ENCODE data around the gene HEMGN.
"Not testable (repeated sequence)": the region's sequence is repeated elsewhere in the genome, so short reads cannot be mapped to it uniquely, and the experiment has no call there.

The HEMGN gene

GRCh38 chr9:97963232-97963631, 25.3 kb upstream of the HEMGN start:
- no peak for DNase-seq

DNA sequence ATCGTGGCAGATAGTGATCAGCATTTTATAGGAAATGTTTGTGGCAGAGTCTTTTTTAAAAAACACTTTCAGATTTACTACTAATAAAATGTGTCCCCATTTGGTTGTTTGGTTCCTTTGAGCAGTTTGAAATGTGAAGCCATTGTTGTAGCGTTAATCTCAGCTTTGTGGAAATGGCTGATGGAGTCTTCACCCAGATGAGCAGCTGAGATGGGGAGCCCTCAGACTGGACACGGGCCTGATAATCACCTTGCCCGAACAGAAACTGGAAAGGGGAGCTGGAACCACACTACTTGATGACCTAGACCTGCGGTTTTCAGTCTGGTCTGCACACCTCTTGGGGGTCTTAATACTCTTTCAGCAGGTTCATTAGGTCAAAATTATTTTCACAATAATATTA, 24.6 kb upstream of the HEMGN start:
- no peak for DNase-seq

DNA sequence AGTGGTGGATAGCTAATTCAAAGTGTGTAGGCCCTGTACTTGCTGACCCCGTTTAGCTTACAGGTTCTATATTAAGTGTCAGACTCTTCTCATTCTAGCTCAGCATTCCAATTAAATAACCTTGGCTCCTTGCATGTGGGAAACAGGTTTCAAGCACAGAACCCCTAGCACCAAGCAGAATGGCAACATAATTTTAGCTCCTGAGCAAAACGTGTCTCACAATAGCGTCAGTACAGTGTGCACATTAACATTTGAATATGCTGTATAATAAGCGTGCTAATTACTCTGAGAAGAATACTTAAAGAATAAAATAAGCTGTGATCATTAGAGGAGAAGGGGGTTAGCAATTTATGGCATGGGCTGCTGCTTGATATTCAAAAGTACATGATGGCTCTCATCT, 24.2 kb upstream of the HEMGN start:
- no peak for DNase-seq

- no peak for DNase-seq
Observed at GRCh38 chr9:97961361-97961760, 23.4 kb upstream of the HEMGN start.

GRCh38 chr9:97960678-97961328, 22.8 kb upstream of the HEMGN start:
- DNase-seq, result not testable (repeated sequence)

- no peak for DNase-seq
Observed at GRCh38 chr9:97959585-97959984, 21.6 kb upstream of the HEMGN start.

DNA sequence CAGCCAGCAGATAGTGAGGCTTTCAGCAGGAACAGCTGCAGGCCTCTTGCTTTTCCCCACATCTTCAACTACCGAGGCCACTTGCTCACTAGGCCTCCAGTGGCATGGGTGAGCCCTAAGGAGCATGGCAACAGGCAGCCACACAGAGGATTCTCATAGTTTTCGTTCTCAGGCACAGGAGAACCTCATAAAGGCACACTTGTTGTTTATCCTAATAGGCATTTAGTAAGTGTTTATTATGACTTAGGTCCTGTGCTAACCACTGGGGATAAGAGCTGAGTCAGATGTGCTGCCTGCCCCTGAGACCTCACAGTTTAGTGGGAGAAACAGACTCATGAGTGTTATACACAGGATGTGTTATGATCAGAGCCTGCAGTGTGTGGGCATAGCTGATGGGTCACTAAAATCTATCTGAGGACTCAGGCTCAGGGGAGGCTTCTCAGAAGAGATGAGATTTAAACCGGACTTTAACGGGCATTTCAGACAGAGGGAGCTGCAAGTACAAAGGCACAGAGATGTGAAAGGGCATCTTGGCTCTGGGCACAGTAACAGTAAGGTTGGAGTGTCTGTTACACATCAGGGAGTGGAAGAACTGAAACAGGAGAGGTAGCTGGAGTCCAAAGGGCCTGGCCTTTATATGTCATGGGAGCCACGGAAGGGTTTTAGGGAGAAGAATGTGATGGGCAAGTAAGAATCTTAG, 21.0 kb upstream of the HEMGN start:
- no peak for DNase-seq

GRCh38 chr9:97956331-97956730, 18.4 kb upstream of the HEMGN start:
- DNase-seq, result no peak

DNA sequence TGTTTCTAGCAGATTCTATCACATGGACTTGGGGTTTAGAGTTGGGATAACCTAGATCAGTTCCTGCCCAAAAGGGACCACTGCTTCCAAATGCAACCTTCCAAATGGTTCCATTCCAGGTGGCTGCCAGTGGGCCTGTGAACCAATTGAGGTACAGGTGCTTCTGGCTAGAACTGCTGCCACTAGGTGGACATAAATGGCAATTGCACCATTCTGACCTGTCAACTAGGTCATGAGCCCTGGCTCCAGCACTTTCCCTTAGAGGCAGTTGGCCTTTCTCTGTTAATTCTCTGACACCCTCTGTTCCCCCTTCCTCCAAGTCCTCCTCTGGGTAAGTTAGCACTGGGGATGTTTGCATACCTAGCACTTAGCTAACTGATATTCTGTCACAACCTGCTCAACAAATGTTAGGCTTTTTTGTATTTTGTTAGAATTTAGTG, 16.6 kb upstream of the HEMGN start:
- peak; percentile 45 for DNase-seq

GRCh38 chr9:97950873-97951272, 12.9 kb upstream of the HEMGN start:
- peak; percentile 2 for DNase-seq

GRCh38 chr9:97947094-97947493, 9.1 kb upstream of the HEMGN start:
- not testable (repeated sequence) for DNase-seq

DNA sequence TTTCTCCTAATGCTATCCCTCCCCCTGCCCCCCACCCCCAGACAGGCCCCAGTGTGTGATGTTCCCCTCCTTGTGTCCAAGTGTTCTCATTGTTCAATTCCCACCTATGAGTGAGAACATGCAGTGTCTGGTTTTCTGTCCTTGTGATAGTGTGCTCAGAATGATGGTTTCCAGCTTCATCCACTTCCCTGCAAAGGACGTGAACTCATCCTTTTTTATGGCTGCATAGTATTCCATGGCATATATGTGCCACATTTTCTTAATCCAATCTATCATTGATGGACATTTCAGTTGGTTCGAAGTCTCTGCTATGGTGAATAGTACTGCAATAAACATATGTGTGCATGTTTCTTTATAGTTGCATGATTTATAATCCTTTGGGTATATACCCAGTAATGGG, 7.5 kb upstream of the HEMGN start:
- DNase-seq, result not testable (repeated sequence)

DNA sequence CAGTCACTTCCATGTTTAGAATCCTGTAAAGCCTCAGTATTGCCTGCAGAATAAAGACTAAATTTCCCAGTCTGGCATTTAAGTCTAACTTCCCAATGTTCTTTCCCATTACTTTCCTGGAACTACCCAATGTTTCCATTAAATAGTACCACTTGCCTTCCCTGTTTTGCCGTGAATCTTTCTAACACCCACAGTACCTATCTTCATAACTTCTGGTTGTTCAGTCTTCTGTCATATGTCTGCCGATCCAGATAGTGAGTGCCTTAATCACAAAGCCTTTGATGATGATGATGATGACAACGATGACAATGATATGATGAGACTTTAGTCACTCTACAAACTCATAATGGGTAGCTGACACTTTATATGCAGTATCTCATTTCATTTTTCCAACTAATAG, 6.6 kb upstream of the HEMGN start:
- no peak for DNase-seq

- no peak for DNase-seq
Observed at GRCh38 chr9:97943308-97943855, 5.4 kb upstream of the HEMGN start.

- no peak for DNase-seq
Observed at GRCh38 chr9:97941323-97941722, 3.4 kb upstream of the HEMGN start.

DNA sequence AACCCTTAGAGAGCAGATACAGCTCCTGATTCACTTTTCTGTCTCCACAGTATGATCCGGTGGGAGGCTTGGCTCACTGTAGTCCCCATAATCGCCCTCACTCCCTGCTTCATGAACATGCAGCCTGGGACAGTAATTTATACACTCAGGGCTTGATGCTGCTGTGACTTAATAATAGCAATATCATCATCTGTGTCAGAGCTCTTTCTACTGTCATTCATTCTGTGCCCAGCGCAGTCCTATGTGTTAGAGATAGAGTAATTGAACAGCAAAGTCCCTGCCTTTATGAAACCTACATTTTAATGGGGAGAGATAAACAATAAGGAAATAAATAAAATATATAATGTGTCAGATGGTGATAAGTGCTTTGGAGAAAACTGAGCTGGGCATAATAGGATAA, 2.8 kb upstream of the HEMGN start:
- no peak for DNase-seq

DNA sequence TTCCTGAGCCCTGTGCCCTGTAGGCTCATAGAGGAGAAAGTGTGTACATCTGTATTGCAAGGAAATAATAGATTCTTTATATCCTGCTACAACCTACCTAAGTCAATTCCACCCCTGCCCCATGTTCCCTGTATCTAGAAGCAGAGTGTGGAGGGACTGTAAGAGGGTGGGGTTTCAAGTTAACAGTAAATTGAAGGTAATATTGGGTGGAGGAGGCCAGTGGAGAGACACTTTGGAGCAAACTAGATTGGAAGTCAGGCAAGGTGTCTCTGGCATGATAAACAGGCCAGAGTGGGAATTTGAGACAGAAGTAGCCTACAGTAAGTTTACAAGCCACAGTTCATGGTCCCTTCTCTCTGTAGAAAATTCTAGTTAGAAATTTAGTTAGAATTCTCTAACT, 2.3 kb upstream of the HEMGN start:
- no peak for DNase-seq

- DNase-seq, result no peak
Observed at GRCh38 chr9:97936998-97937397, 974 bp downstream of the HEMGN start.

DNA sequence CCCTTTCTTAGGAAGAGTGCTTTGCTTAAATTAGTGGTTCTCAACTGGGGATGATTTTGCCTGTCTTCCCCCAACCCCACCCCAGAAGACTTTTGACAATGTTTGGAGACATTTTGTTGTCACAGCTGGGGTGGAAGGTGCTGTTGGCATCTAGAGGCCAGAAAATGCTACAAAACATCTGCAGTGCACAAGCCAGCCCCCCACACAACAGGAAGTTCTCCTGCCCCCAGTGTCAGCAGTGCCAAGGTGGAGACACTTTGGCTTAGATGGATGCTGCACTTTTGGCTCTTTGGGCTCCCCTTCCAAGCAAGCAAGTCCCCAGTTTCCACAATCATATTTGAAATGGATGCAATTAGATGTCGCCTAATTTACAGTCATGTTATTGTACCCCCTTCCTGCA, 2.7 kb downstream of the HEMGN start:
- no peak for DNase-seq

- DNase-seq, result no peak
Observed at GRCh38 chr9:97934321-97935115, 3.5 kb downstream of the HEMGN start.

GRCh38 chr9:97933297-97933998, 4.5 kb downstream of the HEMGN start:
- DNase-seq, result no peak

- no peak for DNase-seq
Observed at GRCh38 chr9:97930972-97931371, 7.0 kb downstream of the HEMGN start.

GRCh38 chr9:97928986-97929604, 8.9 kb downstream of the HEMGN start:
- no peak for DNase-seq

Measured in activated CD4-positive, alpha-beta T cell treated with anti-CD3 and anti-CD28 coated beads, Interleukin-2, amount 50 U/mL, for 1 hour (primary cell).